ENCODE measurements around the gene PDLIM4.

- TF ChIP-seq CTCF (IDR thresholded peaks at IDR 0.05; ENCODE audit: insufficient read depth, low read length) (no peak), REST (IDR thresholded peaks at IDR 0.05; ENCODE audit: insufficient replicate concordance, low read depth) (no peak), POLR2AphosphoS5 (IDR thresholded peaks at IDR 0.05; ENCODE audit: low read depth) (no peak), GABPA (IDR thresholded peaks at IDR 0.05; ENCODE audit: low read depth) (no peak)
Measured at GRCh38 chr5:132234684-132235062, 22.8 kb upstream of the PDLIM4 start.
